ENCODE measurements around the gene PRICKLE1. TPM values are rescaled to one million over a fixed set of nuclear protein-coding genes. Genes with fewer than 3 reads are reported as not detected.

PRICKLE1 gene
- 8.7 TPM for total RNA-seq

DNA sequence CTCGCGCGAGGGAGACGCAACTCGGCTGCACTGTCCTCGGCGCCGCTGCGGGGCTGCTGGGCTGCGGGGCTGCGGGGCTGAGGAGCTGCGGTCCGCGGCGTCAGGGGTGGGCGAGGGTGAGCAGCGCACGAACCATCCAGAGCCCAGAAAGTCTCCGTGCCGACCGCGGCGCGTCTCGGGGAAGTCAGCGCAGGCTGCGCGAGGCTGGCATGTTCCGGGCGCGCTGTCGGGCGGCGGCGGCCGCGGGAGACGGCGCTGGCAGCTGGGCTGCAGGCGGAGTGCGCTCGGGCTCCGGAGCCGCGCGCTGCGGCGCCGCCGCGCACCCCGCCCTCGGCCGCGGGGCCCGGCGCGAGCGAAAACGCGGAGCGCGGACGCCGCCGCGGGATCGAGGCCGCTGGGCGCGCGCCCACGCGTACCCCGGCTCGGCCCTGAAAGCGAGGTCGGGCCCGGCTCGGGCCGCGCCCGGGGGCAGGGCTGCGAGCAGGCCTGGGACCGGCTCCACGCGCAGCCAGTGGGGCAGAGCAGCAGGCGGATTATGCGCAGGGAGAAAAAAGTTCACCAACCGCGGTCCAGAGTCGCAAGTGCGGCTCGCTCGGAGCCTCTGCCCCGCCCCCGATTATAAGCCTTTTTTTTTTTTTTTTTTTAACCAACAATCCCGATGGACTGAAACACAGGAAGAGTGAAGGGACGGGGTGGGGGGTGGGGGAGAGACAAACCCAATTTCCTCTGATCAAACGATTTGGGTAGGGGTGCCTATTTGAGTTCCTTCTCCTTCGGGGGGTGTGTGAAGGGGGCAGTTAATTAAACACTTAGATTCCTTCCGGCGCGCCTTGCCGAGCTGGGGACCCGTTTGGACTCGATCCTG is at the start of gene PRICKLE1:
Gene PRICKLE1, minus strand, starts transcription at position 282 of the 865 bp plus-strand sequence. CDS start 117,230 bp downstream, outside the sequence.
- no peak for DNase-seq

DNA sequence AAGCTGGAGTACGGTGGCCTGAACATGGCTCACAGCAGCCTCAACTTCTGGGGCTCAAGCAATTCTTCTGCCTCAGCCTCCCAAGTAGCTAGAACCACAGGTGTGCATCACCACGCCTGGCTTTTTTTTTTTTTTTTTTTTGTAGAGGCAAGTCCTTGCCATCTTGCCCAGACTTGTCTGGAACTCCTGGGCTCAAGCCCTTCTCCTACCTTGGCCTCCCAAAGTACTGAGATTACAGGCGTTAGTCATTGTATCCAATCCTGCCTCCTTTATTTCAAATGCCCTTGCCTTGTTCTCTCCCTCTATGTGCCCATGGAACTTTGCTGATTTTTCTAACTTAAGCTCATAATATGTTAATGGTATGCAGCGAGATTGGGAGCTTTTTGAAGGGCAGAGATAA is 49.2 kb upstream of the PRICKLE1 start:
- DNase-seq: no peak

DNA sequence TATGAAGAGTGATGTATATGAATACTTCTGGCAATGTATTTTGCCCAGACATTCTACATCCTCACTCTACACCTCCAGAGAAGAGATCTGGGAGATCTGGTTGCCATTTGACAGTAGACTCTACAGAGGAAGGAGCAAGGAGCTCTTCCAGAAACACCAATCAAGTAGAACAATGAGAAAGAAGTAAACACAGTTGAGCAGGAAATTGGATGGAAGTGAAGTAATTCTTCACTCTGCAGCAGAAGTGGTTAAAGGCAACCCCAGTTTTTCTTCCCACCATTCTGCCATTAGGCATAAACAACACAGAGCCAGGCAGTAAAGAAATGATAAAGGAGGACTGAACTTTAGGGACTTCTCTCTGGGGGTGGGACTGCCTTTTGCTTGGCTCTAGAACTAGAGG is 48.5 kb upstream of the PRICKLE1 start:
- no peak for DNase-seq

DNA sequence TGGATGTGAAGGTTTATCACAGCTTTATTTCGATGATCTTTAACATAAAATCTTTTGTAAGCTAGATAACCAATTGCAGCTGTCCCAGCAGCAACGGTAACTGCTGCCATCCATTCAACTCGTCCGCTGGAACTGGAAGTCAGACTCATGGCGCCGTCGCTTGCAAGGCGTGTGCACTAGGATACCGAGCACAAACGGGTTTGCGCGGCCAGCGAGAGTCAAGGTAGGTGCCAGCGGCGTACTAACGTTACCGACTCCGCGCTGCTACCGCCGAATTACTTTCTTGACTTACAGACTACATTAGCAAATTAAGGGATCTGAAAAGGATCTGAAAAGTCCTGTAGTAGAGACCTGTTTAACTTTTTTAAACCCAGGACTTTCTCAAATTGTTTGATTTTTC is 47.4 kb upstream of the PRICKLE1 start:
- DNase-seq: no peak

DNA sequence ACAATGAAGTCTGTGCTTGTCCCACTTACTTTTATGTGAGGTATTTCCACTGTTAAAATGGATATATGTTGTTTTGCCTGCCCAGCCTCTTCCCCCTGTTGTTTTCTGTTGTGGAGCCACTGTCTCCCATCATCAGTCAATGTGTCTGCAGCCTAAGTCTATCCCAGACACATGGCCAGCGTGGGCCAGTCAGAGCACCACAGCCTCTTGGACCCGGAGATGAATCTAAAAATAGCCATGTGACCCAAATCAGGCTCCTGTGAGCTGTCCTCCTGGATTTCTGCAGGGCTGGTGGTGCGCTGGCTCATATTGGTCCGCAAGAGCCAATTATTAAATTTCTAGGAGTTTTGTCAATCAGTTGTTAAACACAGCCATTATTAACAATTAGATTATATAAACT is 44.0 kb upstream of the PRICKLE1 start:
- DNase-seq: no peak

DNA sequence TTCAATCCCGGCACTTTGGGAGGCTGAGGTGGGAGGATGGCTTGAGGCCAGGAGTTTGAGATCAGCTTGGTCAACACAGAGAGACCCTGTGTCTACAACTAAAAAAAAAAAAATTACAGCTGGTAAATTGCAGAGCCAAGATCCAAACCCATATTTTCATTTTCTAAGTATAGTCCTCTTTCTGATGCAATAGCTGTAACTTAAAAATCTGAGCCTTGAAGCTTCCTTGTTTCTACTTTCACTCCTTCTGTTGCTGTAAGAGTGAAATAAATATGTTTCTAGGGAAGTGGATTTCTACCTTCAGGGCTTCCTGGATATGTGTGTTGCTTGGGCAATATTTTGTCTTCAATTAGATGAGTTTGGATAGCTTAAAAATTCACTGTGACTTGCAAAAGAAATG is 42.0 kb upstream of the PRICKLE1 start:
- DNase-seq: no peak

DNA sequence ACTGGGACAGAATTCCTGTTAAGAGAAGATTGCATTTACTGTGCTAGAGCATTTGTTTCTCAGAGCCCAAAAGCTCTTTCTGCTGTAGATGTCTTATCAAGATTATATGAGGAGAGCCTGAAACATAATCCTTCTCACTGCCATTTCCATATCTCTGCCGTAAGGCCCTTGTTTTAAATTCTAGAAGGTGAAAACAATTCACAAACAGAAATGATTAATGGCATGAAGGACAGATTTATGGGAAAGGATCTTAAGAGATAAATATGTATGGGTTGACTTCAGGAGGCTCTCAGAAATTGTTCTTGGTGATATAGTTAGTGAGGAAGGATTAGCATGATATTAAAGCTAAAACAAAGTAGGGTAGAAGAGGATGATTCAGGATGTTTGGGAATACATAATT is 40.8 kb upstream of the PRICKLE1 start:
- DNase-seq: no peak

DNA sequence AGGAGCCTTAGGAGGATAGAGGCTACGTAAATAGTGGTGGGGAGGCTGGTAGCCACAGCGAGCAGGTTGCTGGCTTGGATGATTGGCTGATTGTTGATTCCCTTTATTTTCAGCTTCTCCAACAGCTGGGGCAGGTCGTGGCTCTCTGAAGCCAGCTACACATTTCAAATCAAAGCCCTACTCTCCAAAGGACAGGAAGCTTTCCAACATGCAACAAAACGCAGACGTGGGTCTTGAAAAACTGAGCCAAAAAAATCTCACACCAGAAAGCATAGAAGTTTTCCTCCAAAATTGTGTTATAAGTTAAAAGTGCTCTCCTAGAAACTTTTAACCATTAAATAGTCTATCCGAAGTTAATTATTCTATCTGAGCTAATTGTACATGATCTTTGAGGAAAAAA is 37.6 kb upstream of the PRICKLE1 start:
- DNase-seq: no peak

DNA sequence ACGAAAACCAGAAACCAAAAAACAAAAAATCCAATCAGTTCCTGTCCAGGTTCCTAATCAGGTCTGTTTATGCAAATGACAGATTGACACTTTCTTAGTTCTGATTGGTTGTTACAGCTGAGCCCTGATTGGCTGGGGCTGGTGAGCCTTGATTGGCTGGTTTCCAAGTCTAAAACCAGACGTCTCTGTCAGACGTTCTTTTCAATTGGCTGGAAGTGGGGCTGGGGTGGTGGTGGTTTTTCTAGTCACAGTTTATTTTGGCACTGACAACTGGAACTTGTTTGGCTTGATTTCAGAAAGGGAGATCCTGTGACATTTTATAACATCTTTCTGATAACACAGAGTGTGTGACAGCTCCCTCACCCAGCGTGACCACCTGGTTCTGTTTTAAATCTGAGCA is 36.1 kb upstream of the PRICKLE1 start:
- no peak for DNase-seq

DNA sequence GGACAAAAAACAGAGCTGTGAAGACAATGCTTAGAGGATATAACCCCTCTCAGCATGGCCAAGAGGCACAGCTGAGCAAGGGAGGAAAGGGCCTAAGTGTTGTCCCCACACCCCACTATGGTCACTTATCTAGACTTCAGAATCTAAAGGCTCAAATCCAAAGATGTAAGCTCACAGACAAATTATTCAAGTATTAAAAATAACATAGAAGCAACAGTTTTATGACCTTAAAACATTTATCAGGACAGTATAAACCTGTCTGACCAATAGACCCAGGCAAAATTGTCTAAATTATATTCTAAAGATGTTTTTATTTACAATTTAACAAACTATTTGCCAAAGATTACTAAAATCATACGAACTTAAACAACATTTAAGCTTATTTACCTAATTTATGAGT is 28.1 kb upstream of the PRICKLE1 start:
- no peak for DNase-seq

DNA sequence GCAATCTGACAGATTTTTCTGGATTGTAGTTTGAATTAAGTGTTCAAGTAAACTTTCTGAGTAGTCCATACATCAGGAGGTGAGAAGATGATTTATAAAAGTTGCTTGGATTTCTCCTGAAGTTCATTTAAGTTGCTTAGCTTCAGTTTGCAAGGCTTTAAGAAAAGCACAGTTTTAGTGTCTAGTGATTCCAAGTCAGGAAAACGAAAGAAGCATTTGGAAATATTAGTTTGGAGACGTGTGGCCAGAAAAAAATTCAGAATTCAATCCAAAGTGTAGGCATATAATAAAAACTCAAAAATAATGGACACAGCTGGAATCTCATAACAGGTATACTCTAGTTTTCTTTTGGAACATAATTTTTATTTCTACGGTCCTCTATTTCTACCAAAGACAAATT is 25.5 kb upstream of the PRICKLE1 start:
- DNase-seq: no peak

DNA sequence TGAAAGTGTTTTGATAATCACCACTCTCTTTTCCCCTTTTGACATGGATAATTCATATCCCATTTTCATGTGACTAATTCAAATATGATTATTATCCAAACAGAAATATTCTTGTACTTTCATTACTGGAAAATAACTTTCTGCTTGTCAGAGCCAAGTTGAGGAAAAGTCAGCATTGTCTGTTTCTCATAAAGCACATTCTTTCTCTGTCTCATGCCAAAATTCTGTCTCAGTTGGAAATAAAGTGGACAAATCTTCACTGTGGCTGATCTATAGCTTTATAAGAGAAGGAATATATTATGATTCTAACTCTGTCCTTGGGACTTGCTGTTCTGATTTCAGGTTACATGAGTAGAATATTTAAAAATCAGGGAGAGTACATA is 22.7 kb upstream of the PRICKLE1 start:
- no peak for DNase-seq

DNA sequence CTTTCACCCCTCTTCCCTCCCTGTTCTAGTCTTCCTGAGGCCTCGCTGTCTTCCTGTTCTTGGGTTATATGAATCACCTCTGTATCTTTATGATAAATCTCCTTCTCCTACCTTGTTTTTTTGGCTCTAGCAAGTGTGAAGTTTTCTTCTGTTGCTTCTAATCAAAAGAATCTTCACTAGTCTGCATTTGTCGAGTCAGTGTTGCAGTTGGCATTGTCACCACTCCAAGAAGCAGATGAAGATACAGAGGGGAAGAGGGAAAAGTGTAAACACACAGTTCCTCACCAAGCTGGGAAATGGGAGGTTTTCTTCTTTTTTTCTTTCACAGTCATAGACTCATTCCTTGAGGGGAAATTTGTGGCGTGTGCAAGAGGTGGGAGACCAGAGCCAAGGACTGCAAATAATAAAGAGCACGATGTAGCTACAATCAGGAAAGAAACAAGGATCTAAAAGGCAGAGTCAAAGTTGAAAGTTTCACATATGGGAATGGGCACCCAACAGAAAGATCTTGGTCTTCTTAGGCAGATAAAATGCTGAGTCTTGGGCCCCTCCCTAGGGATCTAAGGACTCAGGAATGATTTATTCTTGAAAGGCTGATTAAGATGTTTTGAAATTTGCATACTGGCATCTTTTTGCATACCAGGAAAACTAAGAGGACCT is 22.2 kb upstream of the PRICKLE1 start:
- no peak for DNase-seq

DNA sequence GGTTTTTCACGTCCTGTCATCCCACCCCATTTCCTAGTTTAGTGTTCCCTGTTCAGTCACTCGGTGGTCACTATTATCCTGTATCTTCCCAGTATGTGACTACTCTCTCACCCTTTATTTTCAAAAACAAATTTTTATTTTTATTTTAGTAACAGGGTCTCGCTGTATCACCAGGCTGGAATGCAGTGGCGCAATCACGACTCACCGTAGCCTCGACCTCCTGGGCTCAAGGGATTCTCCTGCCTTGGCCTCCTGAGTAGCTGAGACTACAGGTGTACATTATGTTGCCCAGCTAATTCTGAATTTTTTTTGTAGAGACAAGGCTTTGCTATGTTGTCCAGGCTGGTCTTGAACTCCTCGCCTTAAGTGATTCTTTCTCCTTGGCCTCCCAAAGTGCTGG is 20.1 kb upstream of the PRICKLE1 start:
- DNase-seq: no peak

DNA sequence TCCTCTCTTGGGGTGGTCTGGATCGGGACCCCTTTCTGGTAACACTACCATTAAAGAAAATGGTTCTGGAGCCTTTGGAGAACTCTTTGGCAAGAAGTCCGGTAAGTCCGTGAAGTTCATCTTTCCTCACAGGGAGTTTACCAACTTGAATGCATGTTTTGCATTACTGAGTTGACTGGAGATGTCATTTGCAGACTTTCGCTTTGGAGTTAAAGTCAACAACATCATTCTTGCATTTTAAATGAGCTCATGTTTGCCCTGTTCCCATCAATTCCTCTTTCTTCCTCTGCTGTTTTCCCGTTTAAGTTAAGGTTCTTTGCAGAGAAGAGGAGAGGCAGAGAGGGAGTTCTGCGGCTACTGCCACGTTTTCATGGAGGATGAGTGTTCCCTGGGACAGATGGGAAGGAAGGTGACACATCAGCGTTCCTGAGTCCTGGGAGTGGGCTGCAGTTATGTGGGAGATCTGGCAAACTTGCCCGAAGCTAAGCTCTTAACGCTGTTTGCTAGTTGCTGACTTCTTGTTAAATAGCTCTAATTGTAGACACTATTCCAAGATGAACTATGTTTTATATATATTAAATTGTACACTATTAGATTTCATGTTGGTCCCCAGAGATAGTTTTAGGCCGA is 18.8 kb upstream of the PRICKLE1 start:
- no peak for DNase-seq

DNA sequence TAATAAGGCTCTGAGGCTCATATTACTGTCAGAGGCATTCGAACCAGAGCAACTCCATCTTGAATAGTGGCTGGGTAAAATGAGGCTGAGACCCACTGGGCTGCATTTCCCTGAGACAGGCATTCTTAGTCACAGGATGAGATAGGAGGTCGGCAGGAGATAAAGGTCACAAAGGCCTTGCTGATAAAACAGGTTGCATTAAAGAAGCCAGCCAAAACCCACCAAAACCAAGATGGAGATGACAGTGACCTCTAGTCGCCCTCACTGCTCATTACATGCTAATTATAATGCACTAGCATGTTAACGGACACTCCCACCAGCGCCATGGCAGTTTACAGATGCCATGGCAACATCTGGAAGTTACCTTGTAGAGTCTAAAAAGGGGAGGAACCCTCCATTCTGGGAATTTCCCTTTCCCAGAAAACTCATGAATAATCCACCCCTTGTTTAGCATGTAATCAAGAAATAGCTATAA is 18.1 kb upstream of the PRICKLE1 start:
- DNase-seq: no peak

DNA sequence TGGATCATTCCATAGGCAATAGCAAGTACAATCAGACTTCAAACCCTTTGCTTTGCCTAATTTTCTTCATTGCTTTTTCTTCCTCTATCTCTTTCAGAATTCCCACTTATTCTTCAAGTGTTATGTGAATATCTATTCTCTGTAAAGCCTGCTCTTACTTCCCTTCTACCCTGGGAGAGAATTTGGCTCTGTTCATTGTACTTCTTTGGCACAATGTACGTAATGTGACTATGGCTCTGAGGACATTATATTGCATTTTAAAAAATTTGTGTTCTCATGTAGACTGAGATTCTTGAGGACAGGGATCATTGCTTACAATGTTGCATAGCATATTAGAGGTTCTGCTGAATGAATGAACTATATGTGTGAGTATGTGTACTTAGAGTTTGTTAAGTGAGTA is 16.9 kb upstream of the PRICKLE1 start:
- DNase-seq: no peak

DNA sequence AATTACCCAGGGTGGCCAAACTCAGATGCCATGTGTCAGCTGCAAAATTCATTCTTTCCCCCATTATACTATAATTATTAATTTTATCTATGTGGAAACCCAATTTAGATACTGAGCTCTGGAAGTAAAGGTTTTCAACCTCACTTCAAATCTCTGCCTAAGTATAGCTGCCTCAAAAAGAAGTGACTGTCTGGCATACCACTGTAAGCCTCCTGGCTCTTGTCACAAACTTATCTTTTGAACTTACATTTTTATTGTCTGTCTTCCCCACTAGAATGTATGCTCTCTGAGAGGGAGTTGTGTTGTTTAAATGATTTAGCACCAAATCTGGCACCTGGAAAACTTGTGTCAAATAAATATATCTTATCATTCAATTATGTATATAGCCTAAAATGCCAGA is 16.1 kb upstream of the PRICKLE1 start:
- no peak for DNase-seq

DNA sequence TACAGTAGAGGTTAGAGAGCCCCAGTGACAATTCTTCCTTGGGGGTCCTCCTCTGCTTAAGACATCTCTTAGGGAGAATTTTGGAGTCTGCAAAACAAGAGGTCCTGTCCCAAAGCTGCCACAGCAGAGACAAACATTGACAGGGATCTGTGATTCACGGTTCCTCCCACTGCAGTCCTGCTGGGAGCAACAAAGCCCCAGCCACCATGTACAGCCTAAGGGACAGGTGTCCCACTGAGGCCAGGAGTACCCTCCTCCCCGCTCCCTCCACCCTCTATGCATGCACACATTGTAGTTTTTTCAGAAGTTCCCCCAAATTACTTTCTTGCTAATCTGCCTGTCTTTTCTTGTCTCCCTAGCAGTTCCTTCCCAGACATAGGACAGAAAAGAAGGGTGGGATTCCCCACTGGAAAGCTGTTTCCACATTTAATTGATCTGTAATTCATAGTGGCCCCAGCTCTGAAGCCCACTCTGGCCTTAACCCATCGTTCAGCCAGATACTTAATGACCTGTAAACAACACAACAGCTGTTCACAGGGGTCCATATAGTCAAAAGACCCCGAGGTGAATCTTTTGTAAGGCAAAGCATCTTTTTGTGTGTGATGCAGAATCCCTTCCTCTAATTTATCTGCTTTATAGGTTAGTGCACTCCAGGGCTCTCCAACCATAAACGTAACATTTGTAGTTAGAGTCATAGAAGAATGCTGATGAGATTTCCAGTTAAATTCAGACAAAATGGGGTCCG is 13.9 kb upstream of the PRICKLE1 start:
- no peak for DNase-seq

DNA sequence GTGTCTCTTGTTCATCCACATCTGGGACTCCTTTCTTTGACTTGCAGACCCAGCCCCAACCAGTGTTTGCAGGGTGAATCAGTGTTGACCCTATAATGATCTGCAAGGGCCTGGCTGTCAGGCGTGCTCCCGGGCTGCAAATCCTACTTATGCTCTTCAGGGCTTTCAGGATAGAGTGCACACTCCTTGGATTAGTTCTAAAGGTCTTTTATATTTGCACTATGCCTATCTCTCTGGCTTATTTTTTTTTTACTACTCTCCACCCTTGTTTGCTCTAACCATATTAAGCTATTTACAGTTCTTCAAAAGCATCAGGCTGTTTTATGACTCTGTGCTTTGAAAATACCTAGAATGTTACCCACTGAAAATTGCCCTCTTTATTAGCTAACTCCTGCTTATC is 4.3 kb upstream of the PRICKLE1 start:
- no peak for DNase-seq

DNA sequence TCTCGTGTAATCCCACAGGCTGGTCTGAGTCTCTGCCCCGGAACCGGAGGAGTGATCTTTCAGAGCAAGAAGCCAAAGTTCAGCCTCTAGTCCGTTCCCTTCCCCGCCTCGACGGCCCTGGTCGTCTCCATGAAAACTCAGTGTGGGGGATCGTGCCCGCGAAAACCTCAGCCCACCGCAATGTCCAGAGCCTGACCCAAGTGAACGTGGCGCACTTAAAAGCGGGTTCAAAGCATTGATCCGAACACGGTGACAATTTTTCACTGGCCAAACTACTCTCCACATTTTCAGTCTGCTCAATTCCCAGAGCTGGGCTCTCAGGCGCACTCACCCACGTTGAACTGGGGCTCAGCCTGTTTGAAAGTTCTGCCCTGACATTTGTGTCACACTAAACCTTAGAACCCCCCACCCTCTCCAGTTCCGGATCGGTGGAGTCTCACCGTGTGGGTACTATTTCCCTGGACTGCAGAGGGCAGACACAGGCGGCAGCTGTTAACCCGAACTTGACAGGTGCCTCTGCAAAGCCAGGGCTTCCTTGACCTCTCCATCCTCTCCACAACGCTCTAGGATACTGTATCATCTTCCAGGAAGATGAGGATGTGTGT is 886 bp upstream of the PRICKLE1 start:
- DNase-seq: no peak

All from occipital lobe (tissue), 2 donors.